ENCODE measurements around the gene SMIM8.

The SMIM8 gene

GRCh38 chr6:87336367-87336766, 14.0 kb downstream of the SMIM8 start:
- FAIRE-seq = no peak

GRCh38 chr6:87340230-87340629, 17.8 kb downstream of the SMIM8 start:
- no peak for FAIRE-seq

- no peak for FAIRE-seq
These were observed 18.8 kb downstream of the SMIM8 start for GRCh38 chr6:87341158-87341557.

- no peak for FAIRE-seq
These were observed 19.5 kb downstream of the SMIM8 start for GRCh38 chr6:87341899-87342298.

- FAIRE-seq = no peak
These were observed 20.4 kb downstream of the SMIM8 start for GRCh38 chr6:87342829-87343228.

GRCh38 chr6:87344731-87345130, 22.3 kb downstream of the SMIM8 start, which contains the start of gene C6orf163:
Gene C6orf163 (plus strand): TSS chr6:87344813. CDS start chr6:87345100, 287 bp downstream.
- FAIRE-seq = no peak

GRCh38 chr6:87346700-87347099, 24.3 kb downstream of the SMIM8 start:
- no peak for FAIRE-seq

GRCh38 chr6:87349896-87350295, 27.5 kb downstream of the SMIM8 start:
- no peak for FAIRE-seq

GRCh38 chr6:87350516-87350915, 28.1 kb downstream of the SMIM8 start:
- FAIRE-seq = no peak

GRCh38 chr6:87351583-87351982, 29.2 kb downstream of the SMIM8 start:
- no peak for FAIRE-seq

GRCh38 chr6:87356181-87356580, 33.8 kb downstream of the SMIM8 start:
- FAIRE-seq = no peak

- no peak for FAIRE-seq
These were observed 35.2 kb downstream of the SMIM8 start for GRCh38 chr6:87357479-87358196.

- no peak for FAIRE-seq
These were observed 42.3 kb downstream of the SMIM8 start for GRCh38 chr6:87364602-87365252.

GRCh38 chr6:87366072-87366827, 43.9 kb downstream of the SMIM8 start:
- FAIRE-seq = no peak

- no peak for FAIRE-seq
These were observed 44.5 kb downstream of the SMIM8 start for GRCh38 chr6:87366899-87367298.

- FAIRE-seq = no peak
These were observed 51.0 kb downstream of the SMIM8 start for GRCh38 chr6:87373377-87373776.

- FAIRE-seq = no peak
These were observed 52.9 kb downstream of the SMIM8 start for GRCh38 chr6:87375315-87375714.

GRCh38 chr6:87376643-87377042, 54.3 kb downstream of the SMIM8 start:
- no peak for FAIRE-seq

- FAIRE-seq = no peak
These were observed 56.6 kb downstream of the SMIM8 start for GRCh38 chr6:87378947-87379346.

GRCh38 chr6:87382861-87383260, 60.5 kb downstream of the SMIM8 start:
- FAIRE-seq = no peak

- FAIRE-seq = no peak
These were observed 61.6 kb downstream of the SMIM8 start for GRCh38 chr6:87384038-87384437.

- FAIRE-seq = no peak
These were observed 62.1 kb downstream of the SMIM8 start for GRCh38 chr6:87384449-87384848.

GRCh38 chr6:87391334-87391733, 68.9 kb downstream of the SMIM8 start:
- no peak for FAIRE-seq

Measured in TTC549 (cell line).